GM19452 (cell line): ENCODE results near the gene CTNNA3.
"Not testable (repeated sequence)": the region's sequence is repeated elsewhere in the genome, so short reads cannot be mapped to it uniquely, and the experiment has no call there.

ENCODE experiments used
- ATAC-seq: cut with Tn5 transposase; IDR thresholded peaks from one replicate; pipeline ENCODE4 v1.9.1; 2021; ENCODE audit not compliant: unreplicated experiment

Gene CTNNA3

GRCh38 chr10:66467042-66467441, 1229.0 kb downstream of the CTNNA3 start:
- no peak for ATAC-seq

- no peak for ATAC-seq
These were observed 1229.4 kb downstream of the CTNNA3 start for GRCh38 chr10:66466622-66467021.

- ATAC-seq = no peak
These were observed 1232.4 kb downstream of the CTNNA3 start for GRCh38 chr10:66463611-66464010.

- ATAC-seq = no peak
These were observed 1238.4 kb downstream of the CTNNA3 start for GRCh38 chr10:66457629-66458028.

- ATAC-seq = no peak
These were observed 1240.7 kb downstream of the CTNNA3 start for GRCh38 chr10:66455304-66455703.

- ATAC-seq = no peak
These were observed 1255.4 kb downstream of the CTNNA3 start for GRCh38 chr10:66440568-66440967.

GRCh38 chr10:66414943-66415342, 1281.1 kb downstream of the CTNNA3 start:
- ATAC-seq = no peak

GRCh38 chr10:66405566-66405965, 1290.4 kb downstream of the CTNNA3 start:
- no peak for ATAC-seq

- no peak for ATAC-seq
These were observed 1297.3 kb downstream of the CTNNA3 start for GRCh38 chr10:66398669-66399068.

GRCh38 chr10:66394342-66395063, 1301.5 kb downstream of the CTNNA3 start:
- no peak for ATAC-seq

- ATAC-seq = no peak
These were observed 1305.1 kb downstream of the CTNNA3 start for GRCh38 chr10:66390926-66391325.

GRCh38 chr10:66381045-66381444, 1315.0 kb downstream of the CTNNA3 start:
- no peak for ATAC-seq

GRCh38 chr10:66378117-66378876, 1317.7 kb downstream of the CTNNA3 start:
- no peak for ATAC-seq

GRCh38 chr10:66368146-66368545, 1327.8 kb downstream of the CTNNA3 start:
- no peak for ATAC-seq

- no peak for ATAC-seq
These were observed 1329.8 kb downstream of the CTNNA3 start for GRCh38 chr10:66366163-66366562.

GRCh38 chr10:66365686-66366085, 1330.3 kb downstream of the CTNNA3 start:
- ATAC-seq = no peak

- no peak for ATAC-seq
These were observed 1333.5 kb downstream of the CTNNA3 start for GRCh38 chr10:66362522-66362921.

GRCh38 chr10:66353822-66354221, 1342.2 kb downstream of the CTNNA3 start:
- not testable (repeated sequence) for ATAC-seq

- no peak for ATAC-seq
These were observed 1342.6 kb downstream of the CTNNA3 start for GRCh38 chr10:66353422-66353821.

- no peak for ATAC-seq
These were observed 1345.2 kb downstream of the CTNNA3 start for GRCh38 chr10:66350622-66351399.

- no peak for ATAC-seq
These were observed 1346.3 kb downstream of the CTNNA3 start for GRCh38 chr10:66349726-66350125.

- ATAC-seq = no peak
These were observed 1346.9 kb downstream of the CTNNA3 start for GRCh38 chr10:66349076-66349475.
